Measurements from ENCODE around the gene PATE1. TPM values are rescaled to one million over a fixed set of nuclear protein-coding genes. Genes with fewer than 3 reads are reported as not detected.

The PATE1 gene
- total RNA-seq, 1 donor = not detected

DNA sequence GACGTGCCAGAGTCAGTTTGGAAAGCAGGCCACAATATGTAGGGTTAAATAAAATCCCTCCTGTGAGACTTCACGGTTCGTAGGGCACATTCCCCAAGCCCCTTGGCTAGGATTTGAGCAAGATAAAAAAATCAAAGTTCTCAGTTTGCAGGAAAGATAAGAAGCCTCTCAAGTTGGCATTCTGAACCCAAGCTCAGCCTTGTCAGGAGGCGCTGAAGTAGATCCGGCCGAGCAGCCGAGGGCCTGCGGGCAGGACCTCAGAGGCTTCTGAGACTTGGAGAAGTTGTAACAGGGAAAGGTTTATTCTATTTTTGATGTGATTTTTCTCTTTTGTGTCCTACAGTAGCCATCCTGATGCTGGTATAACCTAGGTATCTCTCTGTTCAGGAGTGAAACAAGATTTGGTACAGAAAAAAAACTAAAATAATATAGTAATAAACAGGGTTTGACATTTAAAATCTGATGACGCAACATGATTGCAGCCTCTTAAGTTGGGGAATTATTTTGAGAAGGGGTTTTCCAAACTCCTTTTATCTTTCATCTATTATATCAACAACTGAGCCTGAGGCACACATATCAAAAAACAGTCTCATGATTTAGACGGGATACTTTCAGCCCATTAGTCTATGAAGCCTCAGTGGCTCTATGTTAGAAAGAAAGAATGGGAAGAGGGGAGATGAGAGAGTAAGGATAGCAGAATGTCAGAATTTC, 22.4 kb downstream of the PATE1 start:
- DNase-seq (ENCODE audit: low read depth) = peak; percentile 30
- H3K4me3 ChIP-seq (ENCODE audit: low read depth, low read length) = no peak overlapping the region
- TF ChIP-seq, protein P1, sequence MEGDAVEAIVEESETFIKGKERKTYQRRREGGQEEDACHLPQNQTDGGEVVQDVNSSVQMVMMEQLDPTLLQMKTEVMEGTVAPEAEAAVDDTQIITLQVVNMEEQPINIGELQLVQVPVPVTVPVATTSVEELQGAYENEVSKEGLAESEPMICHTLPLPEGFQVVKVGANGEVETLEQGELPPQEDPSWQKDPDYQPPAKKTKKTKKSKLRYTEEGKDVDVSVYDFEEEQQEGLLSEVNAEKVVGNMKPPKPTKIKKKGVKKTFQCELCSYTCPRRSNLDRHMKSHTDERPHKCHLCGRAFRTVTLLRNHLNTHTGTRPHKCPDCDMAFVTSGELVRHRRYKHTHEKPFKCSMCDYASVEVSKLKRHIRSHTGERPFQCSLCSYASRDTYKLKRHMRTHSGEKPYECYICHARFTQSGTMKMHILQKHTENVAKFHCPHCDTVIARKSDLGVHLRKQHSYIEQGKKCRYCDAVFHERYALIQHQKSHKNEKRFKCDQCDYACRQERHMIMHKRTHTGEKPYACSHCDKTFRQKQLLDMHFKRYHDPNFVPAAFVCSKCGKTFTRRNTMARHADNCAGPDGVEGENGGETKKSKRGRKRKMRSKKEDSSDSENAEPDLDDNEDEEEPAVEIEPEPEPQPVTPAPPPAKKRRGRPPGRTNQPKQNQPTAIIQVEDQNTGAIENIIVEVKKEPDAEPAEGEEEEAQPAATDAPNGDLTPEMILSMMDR (IDR thresholded peaks at IDR 0.05; ENCODE audit: insufficient read depth, low read length) = no peak

DNA sequence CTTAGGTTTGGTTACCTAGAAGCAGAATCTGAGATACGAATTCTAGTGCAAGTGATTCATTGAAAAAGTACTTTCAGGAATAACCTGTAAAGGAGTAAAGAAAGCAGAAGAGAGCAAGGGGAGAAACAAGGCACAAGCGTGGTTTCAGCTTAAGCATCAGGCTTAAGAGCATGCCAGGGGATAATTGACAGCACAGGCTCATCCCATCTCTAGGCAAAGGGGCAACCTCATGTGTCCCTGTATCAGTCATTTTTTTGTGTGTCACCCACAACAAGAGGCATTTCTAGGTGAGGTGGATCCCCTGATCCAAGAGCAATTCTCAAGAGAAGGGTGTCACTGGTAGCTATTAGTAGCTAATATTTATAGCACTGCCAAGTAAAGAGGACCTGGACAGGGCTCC, 24.5 kb downstream of the PATE1 start:
- H3K4me3 ChIP-seq (ENCODE audit: low read depth, low read length) = no peak overlapping the region
- no peak for DNase-seq (ENCODE audit: low read depth)
- TF ChIP-seq, protein P1 (IDR thresholded peaks at IDR 0.05; ENCODE audit: insufficient read depth, low read length) = no peak

DNA sequence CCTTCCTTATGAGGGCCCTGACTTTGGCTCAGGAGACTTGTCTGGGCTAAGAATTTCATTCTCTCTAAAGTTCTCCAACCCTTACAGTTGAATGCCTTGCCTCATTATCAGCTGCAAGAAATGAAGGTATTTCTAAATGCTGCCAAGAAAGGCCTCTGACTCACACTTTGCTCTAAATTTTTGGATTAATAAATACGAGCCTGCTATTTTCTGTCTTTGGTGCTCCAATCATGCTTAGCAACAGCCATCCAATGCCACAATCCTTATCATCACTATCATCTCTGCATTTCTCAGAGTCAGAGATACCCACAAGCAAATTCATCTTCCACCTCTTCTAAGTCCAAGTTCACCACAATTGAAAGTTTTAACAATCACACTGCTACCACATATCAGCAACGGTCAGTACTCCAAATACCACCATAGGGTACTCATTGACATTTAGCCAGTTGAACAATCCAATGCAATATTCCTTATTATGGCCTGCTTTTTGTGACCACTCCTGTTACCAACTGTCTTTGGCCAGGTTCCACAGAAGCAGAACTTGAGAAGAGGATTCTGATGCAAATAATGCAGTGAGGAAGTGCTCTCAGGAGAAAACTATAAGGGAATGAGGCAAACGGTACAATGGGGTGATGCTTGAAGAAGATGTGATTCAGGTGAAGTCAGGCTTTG, 26.9 kb downstream of the PATE1 start:
- peak; percentile 99 for DNase-seq (ENCODE audit: low read depth)
- TF ChIP-seq, protein P1 (IDR thresholded peaks at IDR 0.05; ENCODE audit: insufficient read depth, low read length) = no peak
- H3K4me3 ChIP-seq (ENCODE audit: low read depth, low read length) = no peak overlapping the region

DNA sequence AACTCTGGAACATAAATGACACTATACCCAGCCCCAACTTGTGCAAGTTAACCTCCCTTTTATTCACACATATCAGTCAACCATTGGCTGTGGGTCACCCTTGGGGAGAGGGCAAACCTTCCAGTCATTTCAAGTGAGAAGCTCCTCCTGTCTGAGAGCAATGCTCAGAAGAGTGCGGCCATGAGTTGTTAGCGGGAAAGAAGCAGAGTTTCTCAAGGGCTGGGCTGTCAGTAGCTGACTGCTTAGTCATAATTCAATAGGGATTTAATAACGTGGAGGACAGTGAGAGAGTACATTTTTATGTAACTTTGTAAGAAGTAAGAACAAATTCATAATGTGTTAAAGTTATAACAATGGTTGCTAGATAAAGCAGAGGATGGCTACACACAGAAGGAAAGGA, 27.4 kb downstream of the PATE1 start:
- TF ChIP-seq, protein P1 (IDR thresholded peaks at IDR 0.05; ENCODE audit: insufficient read depth, low read length) = no peak
- DNase-seq (ENCODE audit: low read depth) = peak; percentile 80
- H3K4me3 ChIP-seq (ENCODE audit: low read depth, low read length) = no peak overlapping the region

DNA sequence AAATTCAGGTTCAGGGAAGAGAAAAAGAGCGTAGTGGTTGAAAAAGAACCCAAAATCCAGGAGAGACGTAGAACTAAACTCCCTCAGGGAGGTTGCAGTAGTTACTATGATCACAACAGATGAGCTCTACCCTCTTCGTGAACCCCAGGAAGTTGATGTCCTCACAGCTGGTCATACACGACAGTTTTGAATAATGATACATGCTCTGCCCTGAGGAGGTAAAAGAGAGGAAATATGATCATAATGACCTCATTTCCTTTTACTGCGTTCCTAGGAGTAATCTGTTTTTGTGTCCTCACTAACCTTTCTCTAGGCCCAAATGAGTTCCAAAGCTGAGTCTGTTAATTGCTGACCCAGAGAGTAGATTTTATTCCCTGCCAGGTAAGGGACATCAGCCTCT, 31.2 kb downstream of the PATE1 start:
- peak; percentile 53 for DNase-seq (ENCODE audit: low read depth)
- H3K4me3 ChIP-seq (ENCODE audit: low read depth, low read length) = no peak overlapping the region
- TF ChIP-seq, protein P1 (IDR thresholded peaks at IDR 0.05; ENCODE audit: insufficient read depth, low read length) = no peak

DNA sequence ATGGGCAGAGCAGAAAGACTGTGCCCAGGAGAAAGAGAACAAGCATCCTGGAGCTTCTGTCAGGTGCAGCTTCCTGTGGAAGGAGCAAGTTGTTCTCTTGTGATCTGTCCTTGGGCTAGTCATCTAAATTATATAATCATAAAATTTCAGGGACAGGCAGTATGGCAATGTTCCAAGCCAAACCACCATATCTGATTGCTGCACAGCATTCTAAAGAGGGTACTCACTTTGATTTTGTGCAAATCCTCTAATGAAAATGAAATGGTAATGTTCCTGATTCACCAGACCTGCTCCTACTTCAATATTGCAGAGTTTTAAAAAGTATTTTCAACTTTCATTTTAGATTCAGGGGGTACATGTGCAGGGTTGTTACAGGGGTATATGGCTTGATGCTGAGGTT, 32.6 kb downstream of the PATE1 start, which contains the start of gene PATE2:
PATE2 (minus strand) TSS at position 101 of the 400 bp plus-strand sequence; CDS start at position 46, 55 bp downstream.
- H3K4me3 ChIP-seq (ENCODE audit: low read depth, low read length) = no peak within 1 kb of the TSS
- TF ChIP-seq, protein P1 (IDR thresholded peaks at IDR 0.05; ENCODE audit: insufficient read depth, low read length) = no peak
- DNase-seq (ENCODE audit: low read depth) = no peak

Measured in fibroblast of the aortic adventitia (primary cell).